ELF-1 (cell line): ENCODE results near the gene TAS2R40.
"Not testable (repeated sequence)": the region's sequence is repeated elsewhere in the genome, so short reads cannot be mapped to it uniquely, and the experiment has no call there.

ENCODE experiments used
- DNase-seq: peaks from one replicate; pipeline ENCODE4 v3.0.0-alpha.2; 2016; ENCODE audit warnings: low read depth, low spot score

Gene TAS2R40

GRCh38 chr7:143221737-143222136 lies at the start of gene TAS2R40:
TAS2R40 (plus strand) TSS chr7:143222037; CDS start chr7:143222079, 42 bp downstream.
- DNase-seq, result no peak

- no peak for DNase-seq
These were observed 49.5 kb upstream of the TAS2R40 start for GRCh38 chr7:143172354-143172753.

GRCh38 chr7:143176128-143176527 lies 45.7 kb upstream of the TAS2R40 start:
- no peak for DNase-seq

- DNase-seq, result no peak
These were observed 44.3 kb upstream of the TAS2R40 start for GRCh38 chr7:143177374-143178119.

- DNase-seq, result not testable (repeated sequence)
These were observed 41.1 kb upstream of the TAS2R40 start for GRCh38 chr7:143180771-143181170.

GRCh38 chr7:143181349-143181748 lies 40.5 kb upstream of the TAS2R40 start:
- no peak for DNase-seq

- no peak for DNase-seq
These were observed 38.8 kb upstream of the TAS2R40 start, which contains the start of gene TAS2R39 for GRCh38 chr7:143183024-143183423. TAS2R39 (plus strand) TSS chr7:143183419; CDS start chr7:143183419, 0 bp downstream.

- no peak for DNase-seq
These were observed 36.3 kb upstream of the TAS2R40 start for GRCh38 chr7:143185551-143185950.

GRCh38 chr7:143188994-143189393 lies 32.8 kb upstream of the TAS2R40 start:
- DNase-seq, result no peak

GRCh38 chr7:143193880-143194279 lies 28.0 kb upstream of the TAS2R40 start:
- no peak for DNase-seq

- DNase-seq, result no peak
These were observed 22.8 kb upstream of the TAS2R40 start for GRCh38 chr7:143199040-143199439.

GRCh38 chr7:143202161-143202560 lies 19.7 kb upstream of the TAS2R40 start:
- DNase-seq, result no peak

- DNase-seq, result no peak
These were observed 18.5 kb upstream of the TAS2R40 start for GRCh38 chr7:143203386-143203785.

GRCh38 chr7:143205560-143206293 lies 16.1 kb upstream of the TAS2R40 start:
- no peak for DNase-seq

GRCh38 chr7:143210541-143210940 lies 11.3 kb upstream of the TAS2R40 start:
- peak; percentile 70 for DNase-seq

- not testable (repeated sequence) for DNase-seq
These were observed 8.4 kb upstream of the TAS2R40 start for GRCh38 chr7:143213478-143213877.

- DNase-seq, result peak; percentile 84
These were observed 6.8 kb upstream of the TAS2R40 start for GRCh38 chr7:143214789-143215679.

- no peak for DNase-seq
These were observed 5.7 kb upstream of the TAS2R40 start for GRCh38 chr7:143216151-143216550.

GRCh38 chr7:143216686-143217085 lies 5.2 kb upstream of the TAS2R40 start:
- DNase-seq, result no peak

GRCh38 chr7:143217806-143218205 lies 4.0 kb upstream of the TAS2R40 start:
- no peak for DNase-seq

GRCh38 chr7:143221286-143221685 lies 551 bp upstream of the TAS2R40 start:
- no peak for DNase-seq

GRCh38 chr7:143222782-143223181 lies 945 bp downstream of the TAS2R40 start:
- DNase-seq, result no peak
